Measurements from ENCODE around the gene DSCAML1.

GRCh38 chr11:117535201-117535849, 261.7 kb downstream of the DSCAML1 start:
- no peak for TF ChIP-seq MYNN (IDR thresholded peaks at IDR 0.05)
- no peak for TF ChIP-seq MYNN (CRISPR knock-in tag; IDR thresholded peaks at IDR 0.05)
- TF ChIP-seq ZFX (CRISPR knock-in tag; IDR thresholded peaks at IDR 0.05): no peak
- TF ChIP-seq ETV1 (tag; conservative IDR thresholded peaks at IDR 0.05; ENCODE audit: low read depth): no peak
- TF ChIP-seq CTCF (IDR thresholded peaks at IDR 0.05 in 2 of 3, conservative IDR thresholded peaks at IDR 0.05 in 1 of 3; ENCODE audit: insufficient read depth in 2 of 3, low read depth in 1 of 3, low read length in 3 of 3): no peak
- no peak for TF ChIP-seq MAFK (IDR thresholded peaks at IDR 0.05; ENCODE audit: low read length)
- TF ChIP-seq JUN (IDR thresholded peaks at IDR 0.05; ENCODE audit: borderline replicate concordance, low read depth, low read length): no peak
- no peak for TF ChIP-seq JUN (CRISPR knock-in tag; IDR thresholded peaks at IDR 0.05; ENCODE audit: borderline replicate concordance)
- TF ChIP-seq POLR2A (conservative IDR thresholded peaks at IDR 0.05): no peak
- TF ChIP-seq MTA1 (IDR thresholded peaks at IDR 0.05; ENCODE audit: borderline replicate concordance): no peak
- no peak for TF ChIP-seq KAT2B (IDR thresholded peaks at IDR 0.05; ENCODE audit: low read depth, low read length)

Measured in K562 (cell line).